Femur (tissue), 1 donor: Measurements from ENCODE around the gene IFI30.
A peak's percentile ranks its signal among the peaks of the same experiment; 100 is the strongest.
"Not testable (repeated sequence)": the region's sequence is repeated elsewhere in the genome, so short reads cannot be mapped to it uniquely, and the experiment has no call there.

ENCODE experiments used
- DNase-seq: peaks from one replicate; pipeline ENCODE4 v3.0.0-alpha.2; 2017

The IFI30 gene

GRCh38 chr19:18152817-18153555 is 20.6 kb upstream of the IFI30 start, which contains the start of gene PIK3R2:
TSS of gene PIK3R2 (plus strand) at chr19:18153163. CDS start at chr19:18155880, 2,717 bp downstream.
- peak; percentile 99 for DNase-seq

GRCh38 chr19:18153556-18154134 is 20.0 kb upstream of the IFI30 start:
- DNase-seq = peak; percentile 56

DNA sequence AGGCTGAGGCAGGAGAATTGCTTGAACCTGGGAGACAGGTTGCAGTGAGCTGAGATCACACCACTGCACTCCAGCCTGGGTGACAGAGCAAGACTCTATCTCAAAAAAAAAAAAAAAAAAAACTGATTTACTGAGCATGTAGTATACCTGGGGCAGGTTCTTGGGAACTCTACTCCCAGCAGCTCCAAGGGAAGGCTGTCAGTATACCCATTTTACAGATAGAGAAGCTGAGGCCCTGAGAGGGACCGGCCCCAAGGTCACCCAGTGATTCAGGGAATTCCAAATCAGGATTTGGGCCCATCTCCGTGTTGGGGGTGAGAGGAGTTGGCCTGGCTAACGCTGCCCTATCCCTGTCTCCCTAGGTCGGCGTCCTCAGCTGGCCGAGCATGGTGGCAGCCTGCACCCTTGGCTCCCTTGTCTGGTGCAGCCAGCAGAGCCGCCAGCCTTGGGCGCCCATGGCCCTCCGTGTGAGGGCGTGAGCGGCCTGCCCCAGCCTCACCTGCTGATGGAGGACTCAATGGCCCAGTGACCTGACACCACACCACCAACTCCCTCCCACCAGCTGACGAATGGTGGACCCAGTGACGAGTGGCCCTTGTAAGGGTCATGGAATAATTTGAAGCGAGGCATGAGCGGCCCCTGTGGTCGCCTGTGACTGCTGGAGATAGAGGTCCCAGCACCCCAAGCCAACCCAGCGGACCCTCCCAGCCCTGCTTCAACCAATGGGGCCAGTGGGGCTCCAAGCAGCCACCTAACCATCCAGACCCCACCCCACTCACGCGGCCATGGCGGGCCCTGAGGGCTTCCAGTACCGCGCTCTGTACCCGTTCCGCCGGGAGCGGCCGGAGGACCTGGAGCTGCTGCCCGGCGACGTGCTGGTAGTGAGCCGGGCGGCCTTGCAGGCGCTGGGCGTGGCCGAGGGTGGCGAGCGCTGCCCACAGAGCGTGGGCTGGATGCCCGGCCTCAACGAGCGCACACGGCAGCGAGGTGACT is 18.2 kb upstream of the IFI30 start:
- peak; percentile 20 for DNase-seq

DNA sequence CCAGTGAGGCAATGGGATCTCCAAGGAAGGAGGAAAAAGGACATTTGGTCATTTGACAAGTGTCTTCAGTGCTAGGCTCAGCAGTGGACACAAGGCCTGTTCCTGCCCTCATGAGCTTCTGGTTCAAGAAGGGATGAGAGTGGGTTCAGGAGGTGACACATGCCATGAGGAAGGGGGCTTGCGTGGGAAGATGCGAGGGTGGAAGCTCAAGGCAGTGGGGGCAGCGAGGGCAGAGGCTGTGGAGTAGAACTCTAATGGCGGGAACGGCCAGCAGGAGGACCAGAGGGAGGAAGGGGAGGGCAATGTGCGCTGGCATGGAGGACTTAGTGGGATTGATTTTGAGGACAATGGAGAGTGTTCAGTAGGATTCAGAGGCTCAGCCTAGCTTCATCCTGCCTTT is 17.3 kb upstream of the IFI30 start:
- DNase-seq = no peak

DNA sequence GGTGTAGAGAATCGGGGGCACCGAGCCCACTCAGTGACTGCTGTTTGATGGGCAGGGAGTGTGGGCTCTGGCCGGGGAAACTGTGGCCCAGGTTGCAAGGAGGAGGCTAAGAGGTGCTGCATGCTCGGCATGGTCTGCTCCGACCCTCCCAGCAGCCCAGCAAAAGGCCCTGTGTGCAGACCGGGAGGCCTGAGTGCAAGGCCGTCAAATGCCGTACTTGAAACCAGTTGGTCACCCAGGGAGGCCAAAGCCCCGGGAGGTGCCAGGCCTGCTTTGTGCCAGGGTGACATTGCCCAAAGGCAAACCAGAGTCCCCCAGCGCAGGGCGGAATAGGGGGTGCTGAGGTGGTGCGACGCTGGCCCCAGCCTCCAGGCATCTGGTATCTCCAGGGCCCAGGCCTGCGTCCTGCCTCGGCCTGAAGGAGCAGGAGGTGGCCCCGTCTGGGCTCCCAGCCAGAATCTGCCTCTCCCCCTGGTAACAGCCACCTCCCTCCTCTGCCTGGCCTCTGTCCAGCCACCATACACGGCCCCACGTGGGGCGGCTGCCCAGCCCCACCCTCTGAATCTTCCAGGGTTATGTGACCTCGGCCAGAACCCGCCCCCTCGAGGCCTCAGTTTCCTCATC is 16.7 kb upstream of the IFI30 start:
- DNase-seq = peak; percentile 92

GRCh38 chr19:18157465-18158063 is 16.0 kb upstream of the IFI30 start:
- DNase-seq = peak; percentile 84

DNA sequence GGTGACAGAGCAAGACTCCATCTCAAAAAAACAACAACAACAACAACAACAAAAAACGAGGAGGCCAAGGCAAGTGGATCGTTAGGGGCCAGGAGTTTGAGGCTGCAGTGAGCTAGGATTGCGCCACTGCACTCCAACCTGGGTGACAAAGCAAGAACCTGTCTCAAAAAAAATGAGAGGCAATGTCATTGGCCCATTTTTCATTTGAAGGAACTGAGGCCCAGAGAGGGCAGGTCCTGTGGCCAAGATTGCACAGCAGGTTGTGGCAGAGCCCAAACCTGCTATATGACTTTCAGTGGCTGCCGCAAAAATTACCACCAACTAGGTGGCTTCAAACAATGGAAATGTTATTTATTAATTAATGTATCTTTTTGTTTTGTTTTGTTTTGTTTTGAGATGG is 15.1 kb upstream of the IFI30 start:
- no peak for DNase-seq

GRCh38 chr19:18159059-18159616 is 14.5 kb upstream of the IFI30 start:
- DNase-seq = not testable (repeated sequence)

- no peak for DNase-seq
These were observed 13.8 kb upstream of the IFI30 start for GRCh38 chr19:18159810-18160209.

DNA sequence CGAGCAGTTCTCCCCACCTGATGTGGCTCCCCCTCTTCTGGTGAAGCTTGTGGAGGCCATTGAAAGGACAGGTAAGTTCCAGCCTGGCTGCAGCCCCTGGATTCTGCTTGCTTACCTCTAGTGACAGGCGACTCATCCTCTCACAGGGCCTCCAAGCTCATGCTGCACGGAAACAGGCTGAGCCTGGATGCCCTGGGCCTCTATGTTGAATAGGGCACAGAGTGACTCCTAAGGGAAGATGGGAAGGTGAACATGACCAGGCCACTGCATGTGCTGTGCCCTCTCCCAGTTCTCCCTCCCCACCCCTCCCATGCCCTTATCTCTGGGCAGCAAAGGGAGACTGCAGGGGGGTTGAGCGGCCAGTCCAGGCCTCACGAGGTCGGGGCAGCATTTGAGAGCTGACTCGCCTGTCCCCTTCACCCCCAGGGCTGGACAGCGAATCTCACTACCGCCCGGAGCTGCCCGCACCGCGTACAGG is 13.1 kb upstream of the IFI30 start:
- DNase-seq = no peak

DNA sequence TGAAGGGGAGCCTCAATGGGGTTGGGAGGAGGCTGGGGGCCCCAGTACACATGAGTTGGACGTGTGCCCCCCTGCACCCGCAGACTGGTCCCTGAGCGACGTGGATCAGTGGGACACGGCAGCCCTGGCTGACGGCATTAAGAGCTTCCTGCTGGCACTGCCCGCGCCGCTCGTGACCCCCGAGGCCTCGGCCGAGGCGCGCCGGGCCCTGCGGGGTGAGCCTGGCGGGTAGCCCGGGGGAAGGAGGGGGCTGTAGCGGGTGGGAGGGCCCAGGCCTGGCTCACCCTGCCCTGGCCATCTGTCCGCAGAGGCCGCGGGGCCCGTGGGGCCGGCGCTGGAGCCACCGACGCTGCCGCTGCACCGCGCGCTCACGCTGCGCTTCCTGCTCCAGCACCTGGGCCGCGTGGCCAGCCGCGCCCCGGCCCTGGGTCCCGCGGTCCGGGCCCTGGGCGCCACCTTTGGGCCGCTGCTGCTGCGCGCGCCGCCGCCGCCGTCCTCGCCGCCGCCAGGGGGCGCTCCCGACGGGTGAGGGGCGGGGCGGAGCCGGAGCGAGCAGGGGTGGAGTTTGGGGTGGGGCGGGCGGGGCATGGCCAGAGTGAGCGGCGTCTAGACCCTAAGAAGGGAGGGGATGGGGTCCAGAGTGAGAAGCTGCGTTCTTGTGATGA is 12.5 kb upstream of the IFI30 start:
- DNase-seq = peak; percentile 84

GRCh38 chr19:18161636-18162002 is 12.0 kb upstream of the IFI30 start:
- DNase-seq = no peak

GRCh38 chr19:18164072-18164471 is 9.5 kb upstream of the IFI30 start:
- DNase-seq = no peak

- DNase-seq = no peak
These were observed 7.6 kb upstream of the IFI30 start for GRCh38 chr19:18165794-18166544.

DNA sequence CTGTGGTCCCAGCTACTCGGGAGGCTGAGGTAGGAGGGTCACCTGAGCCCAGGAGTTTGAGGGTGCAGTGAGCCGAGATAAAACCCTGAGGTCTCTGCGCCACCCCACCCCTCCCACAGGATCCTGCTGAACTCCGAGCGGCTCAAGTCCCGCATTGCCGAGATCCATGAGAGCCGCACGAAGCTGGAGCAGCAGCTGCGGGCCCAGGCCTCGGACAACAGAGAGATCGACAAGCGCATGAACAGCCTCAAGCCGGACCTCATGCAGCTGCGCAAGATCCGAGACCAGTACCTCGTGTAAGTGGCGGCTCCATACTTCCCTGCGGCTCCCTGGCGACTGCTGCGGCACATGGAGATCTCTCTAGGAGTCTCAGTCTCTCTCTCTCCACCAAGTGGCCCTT is 6.6 kb upstream of the IFI30 start:
- DNase-seq = no peak

GRCh38 chr19:18167975-18168645 is 5.5 kb upstream of the IFI30 start:
- DNase-seq = no peak

DNA sequence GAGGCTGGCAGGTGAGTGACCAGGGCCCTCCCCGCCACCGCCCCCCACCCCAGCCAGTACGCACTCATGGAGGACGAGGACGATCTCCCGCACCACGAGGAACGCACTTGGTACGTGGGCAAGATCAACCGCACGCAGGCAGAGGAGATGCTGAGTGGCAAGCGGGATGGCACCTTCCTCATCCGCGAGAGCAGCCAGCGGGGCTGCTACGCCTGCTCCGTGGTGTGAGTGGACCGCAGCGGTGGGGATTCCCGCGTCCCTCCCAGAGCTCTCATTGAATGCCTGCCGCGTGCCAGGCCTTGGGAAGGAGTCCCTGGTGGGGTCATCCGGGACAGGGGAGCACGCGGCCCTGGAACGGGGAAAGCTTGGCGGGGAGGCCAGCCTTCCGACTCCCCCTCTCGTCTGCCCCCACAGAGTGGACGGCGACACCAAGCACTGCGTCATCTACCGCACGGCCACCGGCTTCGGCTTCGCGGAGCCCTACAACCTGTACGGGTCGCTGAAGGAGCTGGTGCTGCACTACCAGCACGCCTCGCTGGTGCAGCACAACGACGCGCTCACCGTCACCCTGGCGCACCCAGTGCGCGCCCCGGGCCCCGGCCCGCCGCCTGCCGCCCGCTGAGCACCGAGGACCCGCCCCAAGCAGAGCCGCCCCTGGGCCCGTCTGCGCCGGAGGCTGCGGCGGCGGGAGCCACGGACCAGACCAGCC is 4.8 kb upstream of the IFI30 start:
- DNase-seq = no peak

GRCh38 chr19:18170714-18171255 is 2.8 kb upstream of the IFI30 start:
- no peak for DNase-seq
